Measurements from ENCODE around the gene TMEM233. TPM values are rescaled to one million over a fixed set of nuclear protein-coding genes. Genes with fewer than 3 reads are reported as not detected.

TMEM233 gene
- total and polyA plus RNA-seq, 9 of the 15 experiments (the other 6 are each of a cell fraction or from before 2014, with no cell fraction given): 0.04 to 0.17 (median 0.07) TPM; not detected in 2

DNA sequence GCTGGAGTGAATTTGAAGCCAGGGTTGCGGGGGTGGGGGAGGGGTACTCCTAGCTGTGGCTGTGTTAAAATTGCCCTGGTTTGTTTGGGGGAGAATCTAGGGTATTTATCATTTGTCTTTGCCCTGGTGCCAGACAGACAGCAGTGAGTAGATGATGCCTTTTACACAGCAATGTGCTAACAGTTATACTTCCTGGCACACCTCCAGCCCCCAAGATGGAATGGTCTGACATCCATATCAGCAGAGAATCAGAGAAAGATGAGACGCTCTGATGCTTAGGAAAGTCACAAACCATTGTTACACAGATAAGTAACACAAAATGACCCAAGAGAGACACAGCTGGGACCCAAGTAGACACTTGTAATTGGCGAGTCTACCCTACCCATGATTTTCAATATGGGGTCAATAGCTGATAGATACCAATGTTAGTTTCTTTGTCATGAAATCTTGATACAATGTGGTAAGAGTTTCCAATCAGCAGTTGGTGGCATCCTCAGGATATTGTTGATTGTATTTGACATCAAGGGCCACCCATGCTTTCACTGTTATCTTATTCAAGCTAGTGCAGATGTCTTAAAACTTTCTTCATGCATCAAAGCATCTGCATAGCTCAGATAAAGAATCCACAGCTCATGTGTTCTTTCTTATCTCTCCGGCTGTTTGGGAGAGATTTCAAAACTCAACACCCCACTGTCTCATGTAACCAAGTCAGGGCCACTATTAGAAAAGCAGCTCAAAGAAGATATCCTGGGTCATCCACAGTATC is 71.8 kb downstream of the TMEM233 start (continued):
- TF ChIP-seq ZNF445 (CRISPR knock-in tag; IDR thresholded peaks at IDR 0.05; ENCODE audit: low read depth) (peak; percentile 64; the same call in 1 of the 2 replicates), NCOA6 (IDR thresholded peaks at IDR 0.05) (no peak; the same call in 1 of the 2 replicates), MTA2 (IDR thresholded peaks at IDR 0.05; ENCODE audit: low read depth) (peak; percentile 100), ZNF124 (CRISPR knock-in tag; IDR thresholded peaks at IDR 0.05) (no peak), ZNF551 (CRISPR knock-in tag; IDR thresholded peaks at IDR 0.05) (no peak), HNRNPL (IDR thresholded peaks at IDR 0.05; ENCODE audit: low read depth, low read length) (no peak), GABPB2 (CRISPR knock-in tag; conservative IDR thresholded peaks at IDR 0.05) (no peak), ATF6 (CRISPR knock-in tag; IDR thresholded peaks at IDR 0.05) (no peak), MYC (IDR thresholded peaks at IDR 0.05; ENCODE audit: low read depth, low read length) (peak; percentile 91), MYC (CRISPR knock-in tag; IDR thresholded peaks at IDR 0.05; ENCODE audit: borderline replicate concordance, low read depth) (no peak), BRCA1 (IDR thresholded peaks at IDR 0.05) (no peak), BRCA1 (CRISPR knock-in tag; IDR thresholded peaks at IDR 0.05) (no peak), ATF1 (CRISPR knock-in tag; IDR thresholded peaks at IDR 0.05) (no peak), ATF1 (tag; IDR thresholded peaks at IDR 0.05) (peak; percentile 84), ZNF699 (CRISPR knock-in tag; IDR thresholded peaks at IDR 0.05; ENCODE audit: insufficient replicate concordance) (no peak), HDAC6 (IDR thresholded peaks at IDR 0.05; ENCODE audit: low read depth, low read length) (no peak), E2F6 (IDR thresholded peaks at IDR 0.05; ENCODE audit: borderline replicate concordance in 1 of 2, extremely low read depth in 1 of 2, insufficient read depth in 1 of 2, insufficient read length in 1 of 2, low read depth in 1 of 2, low read length in 1 of 2, poor library complexity in 1 of 2, severe bottlenecking in 1 of 2) (no peak), ELF2 (CRISPR knock-in tag; IDR thresholded peaks at IDR 0.05) (no peak), ZNF77 (CRISPR knock-in tag; IDR thresholded peaks at IDR 0.05) (no peak), ZBED1 (IDR thresholded peaks at IDR 0.05) (peak; percentile 97), RB1 (IDR thresholded peaks at IDR 0.05; ENCODE audit: low read depth) (peak; percentile 46; the same call in 1 of the 2 replicates), PHF21A (IDR thresholded peaks at IDR 0.05; ENCODE audit: borderline replicate concordance, low read depth) (peak; percentile 75; the same call in 1 of the 2 replicates), OTX1 (CRISPR knock-in tag; IDR thresholded peaks at IDR 0.05) (peak; percentile 92; the same call in 1 of the 2 replicates), PHTF2 (CRISPR knock-in tag; IDR thresholded peaks at IDR 0.05) (0 out of 2 replicates have a peak, but pooled peaks have one; percentile 59), ESRRA (IDR thresholded peaks at IDR 0.05; ENCODE audit: borderline replicate concordance, low read depth) (peak; percentile 63; the same call in 1 of the 2 replicates)

Measured in K562 (cell line).